Mesendoderm (in vitro differentiated cells): ENCODE measurements around the gene IL17B. TPM values are rescaled to one million over a fixed set of nuclear protein-coding genes. Genes with fewer than 3 reads are reported as not detected.
A peak's percentile ranks its signal among the peaks of the same experiment; 100 is the strongest.

ENCODE experiments used
- DNase-seq: peaks from one replicate; pipeline ENCODE4 v3.0.0; 2013
- H2AK5ac ChIP-seq: 2 replicates; pipeline ENCODE4 v1.6.1; 2013; ENCODE audit warnings: low read length, inconsistent platforms
- H2BK120ac ChIP-seq: 2 replicates; pipeline ENCODE4 v1.6.1; 2013; ENCODE audit warnings: low read depth, mild to moderate bottlenecking, low read length, moderate library complexity, mixed read lengths
- H2BK15ac ChIP-seq: replicated peaks from 2 replicates; pipeline ENCODE4 v1.6.1; 2013; ENCODE audit warnings: low read depth, mild to moderate bottlenecking, moderate library complexity
- H2BK5ac ChIP-seq: 2 replicates; pipeline ENCODE4 v1.6.1; 2013; ENCODE audit warnings: low read length, inconsistent platforms
- H3K18ac ChIP-seq: 2 replicates; pipeline ENCODE4 v1.6.1; 2013; ENCODE audit warnings: mild to moderate bottlenecking, low read length, mixed read lengths
- H3K23ac ChIP-seq: one replicate; pipeline ENCODE4 v1.6.1; 2013; ENCODE audit warnings: low read length
- H3K27ac ChIP-seq: 2 replicates; pipeline ENCODE4 v1.5.1; 2013; ENCODE audit warnings: low read depth, mild to moderate bottlenecking, inconsistent platforms, low read length, moderate library complexity
- H3K27me3 ChIP-seq: 2 replicates; pipeline ENCODE4 v1.6.1; 2013; ENCODE audit warnings: low read length, control low read depth, mild to moderate bottlenecking, inconsistent platforms; ENCODE audit not compliant: insufficient read depth, poor library complexity
- H3K36me3 ChIP-seq: 2 replicates; pipeline ENCODE4 v1.6.1; 2013; ENCODE audit warnings: low read length, inconsistent platforms; ENCODE audit not compliant: control insufficient read depth, insufficient read depth
- H3K4ac ChIP-seq: one replicate; pipeline ENCODE4 v1.6.1; 2013; ENCODE audit warnings: low read depth, mild to moderate bottlenecking, low read length, moderate library complexity
- H3K4me1 ChIP-seq: 2 replicates; pipeline ENCODE4 v1.6.1; 2013; ENCODE audit warnings: low read depth, low read length, inconsistent platforms; ENCODE audit not compliant: control insufficient read depth
- H3K4me2 ChIP-seq: 2 replicates; pipeline ENCODE4 v1.6.1; 2013; ENCODE audit warnings: low read length
- H3K4me3 ChIP-seq: 2 replicates; pipeline ENCODE4 v1.5.1; 2013; ENCODE audit warnings: mild to moderate bottlenecking, low read length
- H3K56ac ChIP-seq: one replicate; pipeline ENCODE4 v1.6.1; 2013; ENCODE audit warnings: low read length
- H3K79me1 ChIP-seq: 2 replicates; pipeline ENCODE4 v1.6.1; 2013; ENCODE audit warnings: low read length, inconsistent platforms
- H3K79me2 ChIP-seq: 2 replicates; pipeline ENCODE4 v1.6.1; 2013; ENCODE audit warnings: mild to moderate bottlenecking, low read length; ENCODE audit not compliant: control insufficient read depth, insufficient read depth
- H3K9ac ChIP-seq: 2 replicates; pipeline ENCODE4 v1.6.1; 2013; ENCODE audit warnings: low read length, inconsistent platforms
- H4K5ac ChIP-seq: one replicate; pipeline ENCODE4 v1.6.1; 2013; ENCODE audit warnings: low read length
- H4K8ac ChIP-seq: one replicate; pipeline ENCODE4 v1.6.1; 2013; ENCODE audit warnings: low read depth, mild to moderate bottlenecking, control low read depth, low read length, moderate library complexity
- WGBS: extraction: QIAGEN DNeasy Blood & Tissue Kit; methylation state at CpG from one replicate; pipeline ENCODE4 v1.1.7; 2013; ENCODE audit warnings: low lambda C conversion rate, missing lambda C conversion rate; ENCODE audit not compliant: insufficient coverage; ENCODE audit errors: extremely low coverage; 5-methylcytosine and 5-hydroxymethylcytosine counted together
- polyA plus RNA-seq, 2 experiments: library from polyadenylated mRNA; stranded (reverse); fragments of 200-250 nt; gene quantifications; one replicate each; pipeline ENCODE4 v1.2.3, GENCODE V29; 2013

Gene IL17B
- polyA plus RNA-seq (2013, experiment 1 of 2), result 0.10 TPM
- not detected for polyA plus RNA-seq (2013, experiment 2 of 2)

- H3K56ac ChIP-seq, result no peak within 1 kb of the TSS
- H4K5ac ChIP-seq, result no peak within 1 kb of the TSS
- H2BK15ac ChIP-seq, result no peak within 1 kb of the TSS
- H2BK5ac ChIP-seq, result no peak within 1 kb of the TSS
- no peaks in the 10 kb centered on the region for H3K27me3 ChIP-seq
- H2AK5ac ChIP-seq, result no peak within 1 kb of the TSS
- no peak within 1 kb of the TSS for H2BK120ac ChIP-seq
- WGBS, result no CpG with 5 or more reads among the region's 22 CpGs
- no peak within 1 kb of the TSS for H3K4me2 ChIP-seq
- no peak within 1 kb of the TSS for H3K23ac ChIP-seq
- no peaks in the 10 kb centered on the region for H3K4me1 ChIP-seq
- H3K4me3 ChIP-seq, result no peak within 1 kb of the TSS
- H3K27ac ChIP-seq, result no peak within 1 kb of the TSS
- H4K8ac ChIP-seq, result no peak within 1 kb of the TSS
- H3K18ac ChIP-seq, result no peak within 1 kb of the TSS
- H3K4ac ChIP-seq, result no peak within 1 kb of the TSS
- H3K79me1 ChIP-seq, result no peaks in the 10 kb centered on the region
- no peak within 1 kb of the TSS for H3K9ac ChIP-seq
- H3K79me2 ChIP-seq, result no peaks in the 10 kb centered on the region
- no peak for DNase-seq
- H3K36me3 ChIP-seq, result no peaks in the 10 kb centered on the region
Observed at GRCh38 chr5:149379177-149379761, at the start of gene IL17B. Gene IL17B (minus strand): TSS chr5:149379292. CDS start chr5:149379225, 67 bp downstream.

- no peak overlapping the region for H2BK5ac ChIP-seq
- H3K27me3 ChIP-seq, result no peaks in the 10 kb centered on the region
- H3K79me1 ChIP-seq, result no peaks in the 10 kb centered on the region
- H3K23ac ChIP-seq, result no peak overlapping the region
- no peak overlapping the region for H2BK120ac ChIP-seq
- no peak overlapping the region for H2BK15ac ChIP-seq
- H4K8ac ChIP-seq, result no peak overlapping the region
- no peaks in the 10 kb centered on the region for H3K79me2 ChIP-seq
- H3K4me2 ChIP-seq, result no peak overlapping the region
- H3K9ac ChIP-seq, result no peak overlapping the region
- H3K4ac ChIP-seq, result no peak overlapping the region
- H3K36me3 ChIP-seq, result no peaks in the 10 kb centered on the region
- no peak for DNase-seq
- WGBS, result no CpG with 5 or more reads among the region's 5 CpGs
- no peak overlapping the region for H3K27ac ChIP-seq
- H3K56ac ChIP-seq, result no peak overlapping the region
- no peak overlapping the region for H2AK5ac ChIP-seq
- no peak overlapping the region for H3K4me3 ChIP-seq
- peaks cover 9% of the 10 kb centered on the region for H3K4me1 ChIP-seq
- no peak overlapping the region for H3K18ac ChIP-seq
- H4K5ac ChIP-seq, result no peak overlapping the region
Observed at GRCh38 chr5:149428032-149428431, 48.9 kb upstream of the IL17B start.

- Histone ChIP-seq H3K36me3 (no peaks in the 10 kb centered on the region), H3K9ac (no peak overlapping the region), H3K79me2 (no peaks in the 10 kb centered on the region), H3K4ac (no peak overlapping the region), H3K4me2 (no peak overlapping the region), H3K18ac (no peak overlapping the region), H4K8ac (no peak overlapping the region), H3K56ac (no peak overlapping the region), H3K27ac (no peak overlapping the region), H3K4me3 (no peak overlapping the region), H2BK15ac (no peak overlapping the region), H3K27me3 (no peaks in the 10 kb centered on the region), H2BK120ac (no peak overlapping the region), H3K79me1 (no peaks in the 10 kb centered on the region), H2BK5ac (no peak overlapping the region), H3K4me1 (peaks cover 12% of the 10 kb centered on the region), H2AK5ac (peak overlapping the region; percentile 60), H4K5ac (no peak overlapping the region), H3K23ac (no peak overlapping the region)
- WGBS, result no CpG with 5 or more reads among the region's 4 CpGs
- DNase-seq, result no peak
Observed at GRCh38 chr5:149427374-149427773, 48.3 kb upstream of the IL17B start.

DNA sequence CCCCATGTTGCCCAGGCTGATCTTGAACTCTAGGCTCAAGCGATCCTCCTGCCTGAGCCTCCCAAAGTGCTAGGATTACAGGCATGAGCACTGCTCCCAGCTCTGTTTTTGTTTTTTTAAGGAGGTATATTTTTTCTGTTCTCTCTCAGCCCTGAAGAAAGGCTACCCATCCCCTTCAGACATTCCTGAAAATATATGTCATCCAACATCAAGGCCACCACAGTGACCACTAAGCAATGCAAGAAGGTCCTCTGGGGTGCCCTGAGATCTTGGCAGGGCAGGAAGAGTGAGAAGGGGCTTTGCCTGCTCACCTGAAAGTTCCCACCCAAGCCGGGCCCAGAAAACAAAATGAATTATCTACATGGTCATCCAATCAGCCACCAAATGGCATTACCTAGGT lies 47.8 kb upstream of the IL17B start:
- Histone ChIP-seq H3K56ac (no peak overlapping the region), H2BK15ac (no peak overlapping the region), H3K79me1 (no peaks in the 10 kb centered on the region), H3K4me3 (no peak overlapping the region), H2BK120ac (no peak overlapping the region), H3K9ac (no peak overlapping the region), H3K4me1 (peaks cover 12% of the 10 kb centered on the region), H2BK5ac (no peak overlapping the region), H3K36me3 (no peaks in the 10 kb centered on the region), H3K4me2 (no peak overlapping the region), H2AK5ac (no peak overlapping the region), H3K18ac (no peak overlapping the region), H3K27ac (no peak overlapping the region), H3K79me2 (no peaks in the 10 kb centered on the region), H4K8ac (no peak overlapping the region), H3K23ac (no peak overlapping the region), H4K5ac (no peak overlapping the region), H3K4ac (no peak overlapping the region), H3K27me3 (no peaks in the 10 kb centered on the region)
- no peak for DNase-seq
- WGBS, result no CpG with 5 or more reads among the region's 2 CpGs

DNA sequence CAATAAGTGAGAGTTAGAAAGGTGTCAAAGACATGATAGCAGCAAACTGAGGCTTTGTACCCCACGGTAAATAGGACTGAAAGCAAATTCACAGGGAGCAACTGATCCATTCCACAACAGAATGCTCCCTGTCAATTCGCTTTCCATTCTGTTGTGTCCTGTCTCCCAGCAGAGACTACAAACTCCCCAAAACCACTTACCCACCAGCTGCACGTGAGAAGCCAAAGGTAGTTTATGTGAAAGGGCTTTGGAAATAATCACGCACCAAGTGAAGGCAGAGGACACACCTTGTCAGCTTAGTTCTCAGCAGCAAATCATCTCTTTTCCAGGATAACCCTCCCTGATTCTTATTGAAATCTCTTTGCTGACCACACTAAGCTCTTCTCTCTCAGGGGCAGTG lies 46.6 kb upstream of the IL17B start:
- H2AK5ac ChIP-seq, result peak overlapping the region; percentile 27
- H3K18ac ChIP-seq, result no peak overlapping the region
- H4K5ac ChIP-seq, result no peak overlapping the region
- no peak overlapping the region for H3K4me3 ChIP-seq
- no peak overlapping the region for H2BK5ac ChIP-seq
- no peaks in the 10 kb centered on the region for H3K36me3 ChIP-seq
- H3K4me1 ChIP-seq, result peaks cover 12% of the 10 kb centered on the region
- no peak overlapping the region for H2BK15ac ChIP-seq
- H3K4me2 ChIP-seq, result no peak overlapping the region
- no peaks in the 10 kb centered on the region for H3K79me2 ChIP-seq
- no peak overlapping the region for H3K9ac ChIP-seq
- WGBS, result no CpG with 5 or more reads among the region's 4 CpGs
- H3K23ac ChIP-seq, result no peak overlapping the region
- no peak overlapping the region for H3K27ac ChIP-seq
- no peak overlapping the region for H4K8ac ChIP-seq
- H3K27me3 ChIP-seq, result no peaks in the 10 kb centered on the region
- no peaks in the 10 kb centered on the region for H3K79me1 ChIP-seq
- no peak overlapping the region for H3K56ac ChIP-seq
- no peak overlapping the region for H2BK120ac ChIP-seq
- DNase-seq, result no peak
- H3K4ac ChIP-seq, result no peak overlapping the region
